Measurements from ENCODE around the gene CHMP6. TPM values are rescaled to one million over a fixed set of nuclear protein-coding genes. Genes with fewer than 3 reads are reported as not detected.

CHMP6 gene
- total RNA-seq, 1 donor = 19.4 TPM

DNA sequence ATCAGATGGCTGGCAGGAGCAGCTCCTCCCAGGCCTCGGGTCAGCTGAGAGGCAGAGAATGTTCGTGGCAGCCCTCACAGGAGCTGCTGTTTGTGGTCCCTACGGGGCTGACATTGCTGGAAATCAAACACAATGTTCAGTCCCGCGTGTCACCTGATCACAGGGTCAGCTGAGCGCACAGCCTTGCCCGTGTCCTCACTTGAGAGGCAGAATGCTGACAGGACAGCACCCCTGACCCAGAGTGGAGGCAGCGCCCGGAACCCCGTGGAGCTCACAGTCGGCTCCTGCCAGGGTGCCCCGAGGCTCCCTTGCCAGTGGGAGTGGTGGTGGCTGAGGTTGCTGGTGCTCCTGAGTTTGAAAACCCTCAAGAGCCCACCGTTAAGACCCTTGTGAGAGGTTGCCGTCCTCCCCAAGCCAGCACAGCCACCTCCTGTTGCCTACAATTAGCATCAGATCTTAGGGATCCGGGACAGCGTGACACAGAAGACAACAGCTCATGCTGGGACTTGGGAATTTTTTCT lies 3.6 kb upstream of the CHMP6 start:
- DNase-seq (ENCODE audit: low read depth) = no peak
- TF ChIP-seq, protein P1, sequence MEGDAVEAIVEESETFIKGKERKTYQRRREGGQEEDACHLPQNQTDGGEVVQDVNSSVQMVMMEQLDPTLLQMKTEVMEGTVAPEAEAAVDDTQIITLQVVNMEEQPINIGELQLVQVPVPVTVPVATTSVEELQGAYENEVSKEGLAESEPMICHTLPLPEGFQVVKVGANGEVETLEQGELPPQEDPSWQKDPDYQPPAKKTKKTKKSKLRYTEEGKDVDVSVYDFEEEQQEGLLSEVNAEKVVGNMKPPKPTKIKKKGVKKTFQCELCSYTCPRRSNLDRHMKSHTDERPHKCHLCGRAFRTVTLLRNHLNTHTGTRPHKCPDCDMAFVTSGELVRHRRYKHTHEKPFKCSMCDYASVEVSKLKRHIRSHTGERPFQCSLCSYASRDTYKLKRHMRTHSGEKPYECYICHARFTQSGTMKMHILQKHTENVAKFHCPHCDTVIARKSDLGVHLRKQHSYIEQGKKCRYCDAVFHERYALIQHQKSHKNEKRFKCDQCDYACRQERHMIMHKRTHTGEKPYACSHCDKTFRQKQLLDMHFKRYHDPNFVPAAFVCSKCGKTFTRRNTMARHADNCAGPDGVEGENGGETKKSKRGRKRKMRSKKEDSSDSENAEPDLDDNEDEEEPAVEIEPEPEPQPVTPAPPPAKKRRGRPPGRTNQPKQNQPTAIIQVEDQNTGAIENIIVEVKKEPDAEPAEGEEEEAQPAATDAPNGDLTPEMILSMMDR (IDR thresholded peaks at IDR 0.05; ENCODE audit: insufficient read depth, low read depth, low read length) = no peak
- no peak overlapping the region for H3K4me3 ChIP-seq (ENCODE audit: low read depth, low read length)

DNA sequence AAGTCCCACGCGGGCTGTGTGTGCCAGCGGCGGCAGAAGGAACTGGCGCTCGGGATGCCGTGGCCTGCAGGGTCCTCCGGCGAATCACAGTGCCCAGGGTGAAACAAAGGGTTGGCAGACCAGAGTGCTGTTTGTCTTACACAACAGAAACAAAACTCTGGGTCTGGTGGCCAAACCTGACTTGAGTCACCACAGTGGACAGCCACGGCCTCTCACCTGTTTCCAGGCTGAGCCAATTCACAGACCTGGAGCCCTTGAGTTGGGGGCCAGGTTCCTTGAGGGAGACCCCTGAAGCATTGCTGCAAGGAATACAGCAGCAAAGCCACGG lies 2.1 kb upstream of the CHMP6 start:
- no peak overlapping the region for H3K4me3 ChIP-seq (ENCODE audit: low read depth, low read length)
- TF ChIP-seq, protein P1 (IDR thresholded peaks at IDR 0.05; ENCODE audit: insufficient read depth, low read depth, low read length) = no peak
- DNase-seq (ENCODE audit: low read depth) = no peak

DNA sequence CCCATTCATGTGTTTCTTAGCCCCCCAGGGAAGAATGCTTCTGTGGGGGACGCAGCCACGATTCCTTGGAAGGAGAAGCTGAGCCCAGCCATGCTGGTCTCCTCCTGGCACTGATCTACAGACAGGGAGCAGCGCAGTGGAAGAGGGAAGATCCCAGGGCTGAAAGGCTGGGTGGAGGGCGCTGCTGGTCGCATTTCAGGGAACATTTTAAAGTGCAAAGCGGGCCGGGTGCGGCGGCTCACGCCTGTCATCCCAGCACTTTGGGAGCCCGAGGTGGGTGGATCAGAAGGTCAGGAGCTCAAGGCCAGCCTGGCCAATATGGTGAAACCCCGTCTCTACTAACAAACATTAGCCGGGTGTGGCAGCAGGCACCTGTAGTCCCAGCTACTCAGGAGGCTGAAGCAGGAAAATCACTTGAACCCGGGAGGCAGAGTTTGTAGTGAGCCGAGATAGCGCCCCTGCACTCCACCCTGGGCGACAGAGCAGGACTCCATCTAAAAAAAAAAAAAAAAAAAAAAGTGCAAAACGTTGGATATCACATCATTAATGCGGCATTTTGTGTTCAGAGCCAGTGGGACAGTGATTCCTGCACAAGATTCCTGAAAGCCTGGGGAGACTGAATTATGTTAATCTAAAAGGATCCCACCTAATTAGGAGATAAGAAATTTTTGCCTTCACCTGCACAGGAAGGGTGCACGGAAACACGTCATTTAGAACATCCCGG lies 558 bp upstream of the CHMP6 start:
- TF ChIP-seq, protein P1 (IDR thresholded peaks at IDR 0.05; ENCODE audit: insufficient read depth, low read depth, low read length) = no peak
- peak overlapping the region; percentile 74 for H3K4me3 ChIP-seq (ENCODE audit: low read depth, low read length)
- no peak for DNase-seq (ENCODE audit: low read depth)

DNA sequence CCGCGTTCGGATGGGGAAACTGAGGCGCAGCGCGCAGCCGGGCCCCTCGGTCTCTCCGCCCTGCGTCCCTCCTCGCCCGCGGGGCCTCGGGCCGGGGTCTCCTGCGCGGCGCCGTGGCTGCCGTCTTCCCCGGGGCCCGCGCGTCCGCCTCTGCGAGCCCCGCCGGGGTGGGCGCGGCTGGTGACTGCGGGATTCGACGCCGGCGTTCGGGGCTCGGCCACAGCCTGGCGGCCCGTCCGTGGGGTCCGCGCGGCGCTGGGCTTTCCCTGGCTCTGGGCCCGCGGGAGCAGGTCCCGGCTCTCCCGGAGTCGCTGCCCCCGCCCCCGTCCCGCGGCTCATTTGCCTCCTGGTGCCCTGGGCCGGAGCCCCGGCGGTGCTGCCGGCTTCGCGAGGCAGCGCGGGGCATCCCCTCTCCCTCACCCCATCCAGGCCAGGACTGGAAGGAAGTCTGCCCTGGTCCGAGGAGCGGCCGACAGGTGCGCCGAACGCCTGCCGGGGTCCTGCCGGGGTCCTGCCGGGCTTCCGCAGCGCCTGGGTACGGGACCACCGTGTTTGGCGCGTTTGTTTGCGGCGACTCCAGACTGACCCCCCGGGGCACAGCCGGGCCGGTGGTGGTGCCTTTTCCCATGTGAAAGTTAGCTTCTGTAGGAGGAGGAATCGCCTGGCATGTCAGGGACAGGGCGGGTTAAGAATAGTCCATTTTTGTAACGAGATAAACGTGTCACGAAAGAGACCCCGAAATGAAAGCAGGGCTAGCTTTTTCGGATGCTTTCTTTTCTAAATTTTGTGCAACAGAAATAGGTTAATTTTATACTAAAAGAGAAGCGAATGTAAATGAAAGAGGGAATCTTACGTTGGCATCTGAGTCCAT lies 671 bp downstream of the CHMP6 start:
- DNase-seq (ENCODE audit: low read depth) = no peak
- peak overlapping the region; percentile 74 for H3K4me3 ChIP-seq (ENCODE audit: low read depth, low read length)
- TF ChIP-seq, protein P1 (IDR thresholded peaks at IDR 0.05; ENCODE audit: insufficient read depth, low read depth, low read length) = no peak

DNA sequence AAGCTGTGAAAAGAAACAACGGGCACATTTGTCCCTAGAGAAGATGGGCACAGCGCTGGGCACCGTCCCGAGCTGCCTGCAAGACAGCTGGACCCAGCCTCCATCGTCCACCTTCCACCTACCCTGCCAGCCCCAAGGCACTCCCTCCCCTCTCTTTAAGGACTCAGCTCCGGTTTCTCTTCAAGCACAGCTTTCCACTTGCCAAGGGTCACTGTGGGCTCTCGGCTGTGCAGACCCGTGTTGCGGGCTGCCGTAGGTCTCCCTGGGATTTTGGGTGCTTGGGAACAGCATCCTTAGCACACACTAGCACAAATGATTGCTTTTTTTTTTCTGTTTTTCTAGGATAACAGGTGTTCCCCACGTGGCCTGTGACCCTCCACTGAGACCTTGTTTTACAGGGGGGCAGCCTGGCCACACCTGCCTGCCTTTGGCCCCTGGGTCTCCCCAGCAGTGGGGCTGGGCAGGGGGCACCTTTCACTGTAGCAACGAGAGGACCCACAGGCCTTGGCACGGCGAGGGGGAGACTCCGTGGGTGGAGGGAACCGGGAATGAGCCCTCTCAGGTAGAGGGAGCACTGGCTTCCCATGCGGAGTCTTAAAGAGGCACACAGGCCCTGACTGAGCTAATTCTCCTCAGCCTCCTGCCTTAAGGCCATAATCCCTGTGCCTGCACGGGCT lies 1.4 kb downstream of the CHMP6 start:
- no peak for DNase-seq (ENCODE audit: low read depth)
- TF ChIP-seq, protein P1 (IDR thresholded peaks at IDR 0.05; ENCODE audit: insufficient read depth, low read depth, low read length) = no peak
- peak overlapping the region; percentile 74 for H3K4me3 ChIP-seq (ENCODE audit: low read depth, low read length)

DNA sequence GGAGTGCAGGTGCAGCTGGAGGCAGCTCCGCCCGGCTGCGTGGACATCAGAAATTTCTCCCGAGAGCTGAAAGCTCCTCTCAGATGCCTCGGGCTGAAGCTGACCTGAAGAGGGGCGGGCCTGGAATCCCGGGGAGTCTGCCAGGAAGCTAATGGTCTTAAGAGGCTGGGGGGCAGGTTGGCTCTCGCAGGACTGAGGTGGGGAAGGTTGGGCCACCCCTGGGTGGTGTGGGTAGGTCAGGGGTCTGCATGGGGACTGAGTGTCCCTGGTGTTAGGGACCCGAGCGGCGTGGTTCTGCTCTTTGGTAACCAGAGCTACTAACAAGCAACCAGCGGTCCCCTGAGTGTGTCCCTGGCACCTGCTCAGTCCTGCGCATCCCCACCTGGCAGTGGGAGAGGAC lies 3.5 kb downstream of the CHMP6 start:
- H3K4me3 ChIP-seq (ENCODE audit: low read depth, low read length) = no peak overlapping the region

More for the DNA sequence above, 3.5 kb downstream of the CHMP6 start:
- TF ChIP-seq, protein P1 (IDR thresholded peaks at IDR 0.05; ENCODE audit: insufficient read depth, low read depth, low read length) = no peak
- DNase-seq (ENCODE audit: low read depth) = no peak

Measured in fibroblast of villous mesenchyme (primary cell).